Measurements from ENCODE around the gene ETS1. TPM values are rescaled to one million over a fixed set of nuclear protein-coding genes. Genes with fewer than 3 reads are reported as not detected.

ETS1 gene
- total RNA-seq, 2 donors from 2014 or later, result 34.3 to 36.4 TPM

DNA sequence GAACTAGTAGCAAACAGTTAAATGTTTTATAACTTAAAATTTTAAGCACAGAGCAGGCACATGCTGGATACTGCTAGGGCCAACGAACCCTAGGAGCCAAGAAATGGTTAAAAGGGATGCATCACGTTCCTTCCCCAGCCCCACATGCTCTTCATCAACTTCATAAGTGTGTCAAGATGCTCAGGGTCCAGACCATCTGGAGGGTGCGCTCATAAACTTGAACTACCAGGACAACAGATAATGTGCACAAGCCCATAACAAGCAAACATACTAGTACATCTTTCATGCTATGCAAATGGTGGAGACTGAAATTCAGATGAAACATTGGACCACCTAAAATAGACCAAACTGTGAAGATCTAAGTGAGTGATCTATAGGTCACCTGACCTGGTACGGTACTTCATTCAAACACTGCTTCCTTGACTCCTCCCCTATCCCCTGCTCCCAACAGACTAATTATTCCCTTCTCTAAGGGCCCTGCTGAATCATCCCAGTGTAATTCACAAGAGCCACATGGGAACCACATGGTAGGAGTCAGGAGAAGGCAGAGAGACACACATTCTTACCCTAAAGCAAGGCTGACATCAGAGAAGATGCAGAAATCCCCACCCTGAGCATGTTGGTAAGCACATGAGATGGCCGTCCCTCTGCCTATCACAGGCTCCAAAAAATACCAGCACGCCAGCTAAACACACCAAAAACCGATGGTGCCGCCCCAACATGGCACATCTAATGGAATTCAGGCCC, 83.9 kb downstream of the ETS1 start:
- 90 to 98% methylated on average over 6 to 8 of the region's 8 CpGs for WGBS, 2 experiments (ENCODE audit: insufficient coverage in 1 of 2, insufficient read length in 1 of 2)
- no peak overlapping the region for H3K27ac Mint-ChIP-seq
- no peak overlapping the region for H3K9ac ChIP-seq (ENCODE audit: extremely low read depth, low read length, poor library complexity, severe bottlenecking)
- TF ChIP-seq, protein P1, sequence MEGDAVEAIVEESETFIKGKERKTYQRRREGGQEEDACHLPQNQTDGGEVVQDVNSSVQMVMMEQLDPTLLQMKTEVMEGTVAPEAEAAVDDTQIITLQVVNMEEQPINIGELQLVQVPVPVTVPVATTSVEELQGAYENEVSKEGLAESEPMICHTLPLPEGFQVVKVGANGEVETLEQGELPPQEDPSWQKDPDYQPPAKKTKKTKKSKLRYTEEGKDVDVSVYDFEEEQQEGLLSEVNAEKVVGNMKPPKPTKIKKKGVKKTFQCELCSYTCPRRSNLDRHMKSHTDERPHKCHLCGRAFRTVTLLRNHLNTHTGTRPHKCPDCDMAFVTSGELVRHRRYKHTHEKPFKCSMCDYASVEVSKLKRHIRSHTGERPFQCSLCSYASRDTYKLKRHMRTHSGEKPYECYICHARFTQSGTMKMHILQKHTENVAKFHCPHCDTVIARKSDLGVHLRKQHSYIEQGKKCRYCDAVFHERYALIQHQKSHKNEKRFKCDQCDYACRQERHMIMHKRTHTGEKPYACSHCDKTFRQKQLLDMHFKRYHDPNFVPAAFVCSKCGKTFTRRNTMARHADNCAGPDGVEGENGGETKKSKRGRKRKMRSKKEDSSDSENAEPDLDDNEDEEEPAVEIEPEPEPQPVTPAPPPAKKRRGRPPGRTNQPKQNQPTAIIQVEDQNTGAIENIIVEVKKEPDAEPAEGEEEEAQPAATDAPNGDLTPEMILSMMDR (conservative IDR thresholded peaks at IDR 0.05), result no peak
- peaks cover 18% of the 10 kb centered on the region for H3K4me1 ChIP-seq (ENCODE audit: control insufficient read depth, insufficient read depth, low read length)
- no peaks in the 10 kb centered on the region for H3K27me3 ChIP-seq (ENCODE audit: control insufficient read depth, insufficient read depth, low read length, poor library complexity, severe bottlenecking)
- H3K36me3 Mint-ChIP-seq (ENCODE audit: low read depth), result peaks cover 10% of the 10 kb centered on the region
- H3K4me3 ChIP-seq (ENCODE audit: low read length), result no peak overlapping the region
- no peaks in the 10 kb centered on the region for H3K9me3 ChIP-seq (ENCODE audit: control insufficient read depth, low read length)
- H3K27me3 Mint-ChIP-seq (ENCODE audit: insufficient read depth), result no peaks in the 10 kb centered on the region
- no peak for DNase-seq
- no peak overlapping the region for H3K4me3 Mint-ChIP-seq
- peaks cover 48% of the 10 kb centered on the region for H3K4me1 Mint-ChIP-seq
- H3K27ac ChIP-seq (ENCODE audit: low read depth, low read length), result no peak overlapping the region
- H3K36me3 ChIP-seq (ENCODE audit: control insufficient read depth, insufficient read depth, low read length), result no peaks in the 10 kb centered on the region
- H3K9me3 Mint-ChIP-seq, result no peaks in the 10 kb centered on the region

DNA sequence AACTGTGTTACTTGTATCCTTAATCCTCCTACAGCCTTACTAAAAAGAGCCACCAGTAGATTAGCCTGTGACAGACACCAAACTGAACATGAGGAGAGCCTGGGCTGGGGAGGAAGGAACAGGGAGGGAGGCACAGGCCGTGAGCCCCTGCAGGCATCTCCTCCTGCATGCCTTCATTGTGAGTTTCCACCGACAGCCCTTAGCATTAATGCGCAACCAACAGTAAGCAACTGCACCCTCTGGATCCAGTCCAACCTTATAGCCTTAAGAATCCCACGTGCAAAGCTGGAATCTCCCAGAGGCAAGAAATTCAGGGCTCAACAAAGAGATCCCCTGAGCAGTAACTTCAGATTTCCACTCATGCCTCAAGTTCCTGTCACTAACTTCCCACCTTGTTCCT, 84.6 kb downstream of the ETS1 start:
- Histone ChIP-seq H3K4me1 (ENCODE audit: control insufficient read depth, insufficient read depth, low read length) (peaks cover 20% of the 10 kb centered on the region), H3K27me3 (ENCODE audit: control insufficient read depth, insufficient read depth, low read length, poor library complexity, severe bottlenecking) (no peaks in the 10 kb centered on the region), H3K4me3 (ENCODE audit: low read length) (no peak overlapping the region), H3K36me3 (ENCODE audit: control insufficient read depth, insufficient read depth, low read length) (no peaks in the 10 kb centered on the region), H3K9me3 (ENCODE audit: control insufficient read depth, low read length) (no peaks in the 10 kb centered on the region), H3K27ac (ENCODE audit: low read depth, low read length) (no peak overlapping the region), H3K9ac (ENCODE audit: extremely low read depth, low read length, poor library complexity, severe bottlenecking) (no peak overlapping the region)
- TF ChIP-seq, protein P1 (conservative IDR thresholded peaks at IDR 0.05), result no peak
- 90 to 99% methylated on average over 3 to 4 of the region's 4 CpGs for WGBS, 2 experiments (ENCODE audit: insufficient coverage in 1 of 2, insufficient read length in 1 of 2)
- Mint-ChIP-seq H3K27me3 (ENCODE audit: insufficient read depth) (no peaks in the 10 kb centered on the region), H3K27ac (peak overlapping the region; percentile 54), H3K4me3 (no peak overlapping the region), H3K9me3 (no peaks in the 10 kb centered on the region), H3K4me1 (peaks cover 46% of the 10 kb centered on the region), H3K36me3 (ENCODE audit: low read depth) (peaks cover 10% of the 10 kb centered on the region)
- no peak for DNase-seq

DNA sequence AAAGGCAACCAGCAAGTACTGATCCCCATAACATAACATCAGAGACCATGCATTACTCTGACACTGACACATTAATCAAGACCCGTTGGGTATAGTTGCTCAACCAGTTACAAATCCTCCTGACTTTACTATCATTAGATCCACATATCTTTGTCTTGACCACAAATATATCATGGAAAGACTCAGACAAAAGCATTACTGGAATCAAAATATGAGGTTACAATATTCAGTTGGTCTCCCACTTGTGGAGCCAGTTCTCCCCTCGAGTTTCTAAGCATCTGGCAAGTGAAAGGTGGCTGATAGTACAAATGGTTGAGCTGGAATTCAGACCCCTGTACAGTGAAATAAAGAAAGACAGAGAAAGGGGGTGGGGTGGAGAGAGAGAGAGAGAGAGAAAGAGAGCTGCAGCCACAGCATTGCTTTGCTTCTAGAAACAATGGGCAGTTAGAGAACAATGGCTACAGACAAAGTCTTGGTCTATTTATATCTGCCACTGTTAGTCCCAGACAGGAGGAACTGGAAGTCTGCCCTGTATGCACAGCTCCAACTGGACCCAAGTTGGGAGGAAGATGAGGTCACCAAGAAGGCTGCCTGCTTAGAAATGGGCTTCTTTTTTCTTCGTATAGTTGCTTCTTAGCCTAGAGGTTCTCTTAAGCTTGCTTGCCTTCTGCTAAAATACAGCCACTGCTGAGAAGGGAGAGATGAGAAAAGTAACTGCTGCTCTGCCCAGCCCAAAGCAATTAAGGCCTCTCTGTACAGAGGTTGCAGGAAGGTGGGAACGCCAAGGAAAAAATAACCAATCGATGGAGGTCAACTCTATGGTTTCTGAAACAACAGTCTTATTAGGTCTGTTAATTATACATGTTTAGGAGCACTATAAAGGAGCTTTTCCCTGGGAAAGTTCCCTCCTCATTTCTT, 85.5 kb downstream of the ETS1 start:
- peaks cover 28% of the 10 kb centered on the region for H3K4me1 ChIP-seq (ENCODE audit: control insufficient read depth, insufficient read depth, low read length)
- H3K36me3 ChIP-seq (ENCODE audit: control insufficient read depth, insufficient read depth, low read length), result no peaks in the 10 kb centered on the region
- Mint-ChIP-seq H3K4me1 (peaks cover 46% of the 10 kb centered on the region), H3K27ac (no peak overlapping the region), H3K4me3 (no peak overlapping the region), H3K36me3 (ENCODE audit: low read depth) (peaks cover 10% of the 10 kb centered on the region), H3K27me3 (ENCODE audit: insufficient read depth) (no peaks in the 10 kb centered on the region), H3K9me3 (no peaks in the 10 kb centered on the region)
- H3K9ac ChIP-seq (ENCODE audit: extremely low read depth, low read length, poor library complexity, severe bottlenecking), result no peak overlapping the region
- H3K27ac ChIP-seq (ENCODE audit: low read depth, low read length), result no peak overlapping the region
- TF ChIP-seq, protein P1 (conservative IDR thresholded peaks at IDR 0.05), result no peak
- 92 to 93% methylated on average over 4 to 5 of the region's 5 CpGs for WGBS, 2 experiments (ENCODE audit: insufficient coverage in 1 of 2, insufficient read length in 1 of 2)
- H3K4me3 ChIP-seq (ENCODE audit: low read length), result peak overlapping the region; percentile 56
- DNase-seq, result no peak
- no peaks in the 10 kb centered on the region for H3K27me3 ChIP-seq (ENCODE audit: control insufficient read depth, insufficient read depth, low read length, poor library complexity, severe bottlenecking)
- H3K9me3 ChIP-seq (ENCODE audit: control insufficient read depth, low read length), result no peaks in the 10 kb centered on the region
